Stimulated activated CD8-positive, alpha-beta memory T cell treated with anti-CD3 and anti-CD28 coated beads, Interleukin-7, amount 100 ng/mL, for 1 hour (primary cell): ENCODE data around the gene SLC41A1.

Experiments used
- DNase-seq, 2 donors: peaks; one replicate each; pipeline ENCODE4 v3.0.0-alpha.2; 2020; ENCODE audit warnings: low read depth in 2 of 2

SLC41A1 gene

DNA sequence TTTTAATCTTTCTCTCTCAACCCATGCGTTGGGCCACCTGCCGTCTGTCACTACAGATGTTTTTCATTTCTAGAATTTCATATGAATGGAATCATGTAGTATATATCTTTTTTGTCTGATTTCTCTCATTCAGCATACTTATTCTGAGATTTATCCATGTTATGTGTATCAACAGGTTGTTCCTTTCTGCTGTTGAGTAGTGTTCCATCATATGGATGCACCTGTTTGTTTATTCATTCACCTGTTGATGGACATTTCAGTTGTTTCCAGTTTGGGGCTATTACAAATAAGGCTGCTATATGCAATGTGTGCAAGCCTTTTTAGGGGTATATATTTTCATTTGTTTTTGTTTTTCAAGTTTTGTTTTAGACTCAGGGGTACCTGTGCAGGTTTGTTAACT is 9.4 kb upstream of the SLC41A1 start:
- no peak for DNase-seq

DNA sequence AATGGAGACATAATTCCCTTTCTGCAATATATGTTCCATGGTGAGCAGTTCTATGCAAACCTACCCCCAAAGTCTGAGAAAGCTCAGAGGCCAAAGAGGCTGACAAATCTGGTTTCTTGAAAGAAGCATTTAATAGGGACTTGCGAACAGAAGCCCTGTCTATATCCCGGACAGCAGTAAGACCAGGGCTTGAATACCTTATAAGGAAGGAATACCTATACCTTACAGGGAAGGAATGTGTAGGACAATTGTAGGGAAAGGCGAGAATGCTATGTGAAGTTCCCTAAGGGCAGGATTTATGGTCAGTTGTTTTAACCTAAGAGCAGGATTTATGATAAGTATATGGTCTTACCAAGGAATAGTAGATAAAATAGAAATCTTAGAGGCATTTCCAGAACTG is 5.0 kb upstream of the SLC41A1 start:
- DNase-seq: no peak

DNA sequence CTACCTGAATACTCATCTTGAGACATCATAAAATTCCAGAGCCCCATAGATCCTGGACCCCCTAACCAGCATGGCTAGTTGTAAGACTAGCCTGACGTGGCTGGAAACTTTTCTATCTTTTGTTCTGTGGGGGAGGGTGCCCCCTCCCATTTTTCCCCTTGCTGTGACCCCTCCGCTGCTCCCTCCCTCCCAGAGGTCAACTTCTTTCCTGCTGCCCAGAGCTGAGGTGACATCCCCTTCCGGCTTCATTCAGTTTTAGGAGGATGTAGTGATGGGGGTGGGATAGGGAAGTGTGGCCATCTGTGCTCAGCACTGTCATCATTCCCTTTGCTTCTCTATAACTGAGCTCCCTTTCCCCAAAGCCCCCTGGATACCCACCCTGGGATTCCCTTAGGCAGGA is 4.4 kb upstream of the SLC41A1 start:
- no peak for DNase-seq

GRCh38 chr1:205813755-205814058 is 709 bp upstream of the SLC41A1 start:
- DNase-seq: no peak

GRCh38 chr1:205812271-205812877 is 624 bp downstream of the SLC41A1 start:
- no peak for DNase-seq

GRCh38 chr1:205811660-205812059 is 1.3 kb downstream of the SLC41A1 start:
- DNase-seq: no peak

- DNase-seq: no peak
These were observed 2.4 kb downstream of the SLC41A1 start for GRCh38 chr1:205810448-205811157.

DNA sequence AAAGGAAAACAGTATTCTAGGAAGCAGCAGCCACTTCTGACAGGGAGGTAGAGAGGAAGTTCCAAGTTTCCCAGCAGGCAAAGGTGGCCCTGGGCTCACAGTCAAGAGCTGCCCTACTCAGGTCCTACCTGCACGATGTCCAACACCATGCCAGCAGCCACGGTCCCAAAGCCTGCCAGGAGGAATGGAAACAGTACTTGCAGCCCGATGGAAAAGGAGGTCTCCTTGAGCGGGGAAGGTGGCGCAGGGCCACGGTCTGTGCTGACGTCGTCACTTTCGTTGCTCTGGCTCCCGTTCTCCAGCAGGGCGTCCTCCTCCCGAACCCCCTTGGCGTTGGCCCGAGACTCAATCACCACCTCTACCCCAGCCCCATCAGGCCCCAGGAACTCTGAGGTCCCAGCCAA is 3.1 kb downstream of the SLC41A1 start:
- DNase-seq: no peak

- no peak for DNase-seq
These were observed 3.5 kb downstream of the SLC41A1 start for GRCh38 chr1:205809469-205809868.

GRCh38 chr1:205805082-205805711 is 7.8 kb downstream of the SLC41A1 start:
- no peak for DNase-seq

GRCh38 chr1:205804605-205805004 is 8.4 kb downstream of the SLC41A1 start:
- DNase-seq: no peak

DNA sequence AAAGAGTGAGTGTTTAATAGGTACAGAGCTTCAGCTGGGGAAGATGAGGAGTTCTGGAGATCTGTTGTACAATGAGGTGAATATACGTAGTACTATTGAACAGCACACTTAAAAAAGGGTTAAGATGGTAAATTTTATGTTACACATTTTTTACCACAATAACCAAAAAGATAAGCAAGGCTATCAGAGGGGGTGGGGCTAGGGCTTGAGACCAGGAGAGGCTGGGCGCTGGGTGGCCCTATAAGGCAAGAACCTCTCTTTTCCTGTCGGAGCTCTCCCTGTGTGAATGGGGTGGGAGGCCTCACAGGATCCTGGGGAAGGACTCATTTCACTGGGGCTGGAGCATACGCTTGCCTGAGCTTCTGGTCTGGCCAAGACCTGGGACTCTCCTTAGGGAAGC is 9.0 kb downstream of the SLC41A1 start:
- no peak for DNase-seq

GRCh38 chr1:205802060-205802459 is 10.9 kb downstream of the SLC41A1 start:
- no peak for DNase-seq

DNA sequence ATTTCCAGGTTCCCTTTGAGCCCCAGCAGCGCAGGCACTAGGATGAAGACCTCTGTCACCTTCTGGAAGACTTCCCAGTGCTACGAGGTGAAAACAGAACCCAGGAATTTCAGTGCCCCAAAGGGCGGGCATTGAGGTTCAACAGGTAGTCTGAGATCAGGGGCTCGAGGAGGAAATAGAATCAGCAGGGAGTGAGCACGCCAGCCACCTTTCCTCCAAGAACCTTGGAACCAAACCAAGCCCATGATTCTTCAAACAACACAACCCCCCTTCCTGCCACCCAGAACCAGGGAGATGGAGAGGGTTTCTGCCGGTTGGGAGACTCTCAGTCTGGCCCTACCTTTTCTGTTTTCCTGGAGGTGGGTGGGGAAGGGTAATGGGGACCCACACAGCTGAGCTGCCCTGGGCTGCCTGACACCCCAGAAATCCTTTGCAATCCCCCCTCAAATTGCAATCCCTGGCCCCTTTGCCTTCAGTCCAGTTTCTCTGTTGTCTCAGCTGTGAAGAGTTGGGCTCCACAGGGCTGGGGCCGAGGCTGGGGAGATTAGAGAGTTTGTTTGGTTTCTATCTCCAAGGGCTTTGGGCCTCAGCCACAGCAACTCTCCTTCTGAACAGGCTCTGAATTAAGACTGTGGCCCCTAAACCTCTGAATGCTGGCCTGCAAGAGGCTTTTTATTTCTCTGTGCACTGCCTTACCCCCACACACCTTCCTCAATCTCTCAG is 11.9 kb downstream of the SLC41A1 start:
- no peak for DNase-seq

DNA sequence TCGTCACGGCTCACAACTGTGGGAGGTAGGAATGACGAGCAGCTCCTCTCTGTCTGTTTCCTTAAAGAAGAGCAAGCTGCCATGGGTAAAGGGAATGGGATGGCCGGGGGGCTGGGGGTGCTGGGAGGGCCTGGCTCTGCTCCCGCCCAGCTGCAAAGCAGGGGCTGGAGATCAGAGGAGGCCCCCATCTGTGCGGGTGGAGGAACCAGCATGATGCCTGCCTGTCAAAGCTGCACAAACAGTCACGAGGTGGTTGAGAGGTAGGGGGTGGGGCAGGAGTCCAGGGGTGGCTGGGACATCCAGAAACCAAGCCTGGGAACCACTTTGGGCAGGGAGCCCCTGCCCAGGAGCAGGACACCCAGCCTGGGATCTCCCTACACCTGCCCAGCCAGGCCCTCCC is 12.6 kb downstream of the SLC41A1 start:
- DNase-seq: no peak

- no peak for DNase-seq
These were observed 14.4 kb downstream of the SLC41A1 start for GRCh38 chr1:205798577-205798976.

- no peak for DNase-seq
These were observed 15.8 kb downstream of the SLC41A1 start for GRCh38 chr1:205797168-205797567.

DNA sequence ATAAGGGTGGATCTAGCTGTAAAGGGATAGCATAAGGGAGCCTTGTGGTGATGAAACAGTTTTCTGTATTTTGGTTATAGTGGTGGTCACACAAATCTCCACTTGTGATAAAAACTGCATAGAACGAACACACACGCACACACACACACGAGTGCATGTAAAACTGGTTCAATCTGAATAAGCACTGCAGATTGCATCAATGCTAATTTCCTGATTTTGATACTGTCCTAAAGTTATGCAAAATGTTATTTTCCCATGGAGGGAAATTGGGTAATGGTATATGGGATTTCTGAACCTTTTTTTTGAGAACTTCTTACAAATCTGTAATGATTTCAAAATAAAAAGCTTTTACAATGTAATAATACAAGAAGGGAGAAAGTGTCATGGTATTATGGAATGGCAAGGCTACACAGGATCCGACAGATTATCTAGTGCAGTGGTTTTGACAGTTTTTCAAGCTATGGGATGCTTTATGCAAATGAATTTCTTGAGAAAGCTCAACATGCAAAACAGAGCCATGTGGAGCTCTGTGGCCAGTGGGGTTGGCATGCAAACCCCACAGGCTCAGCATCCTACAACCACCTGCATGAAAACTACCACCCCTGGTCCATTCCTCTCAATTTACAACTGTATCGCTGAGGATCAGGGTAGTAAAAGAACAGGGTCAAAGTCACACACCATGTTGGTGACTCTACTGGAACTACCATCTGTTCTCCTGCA is 18.8 kb downstream of the SLC41A1 start:
- DNase-seq: no peak

GRCh38 chr1:205792961-205793673 is 19.9 kb downstream of the SLC41A1 start:
- DNase-seq: no peak

- no peak for DNase-seq
These were observed 20.5 kb downstream of the SLC41A1 start for GRCh38 chr1:205792481-205792881.

DNA sequence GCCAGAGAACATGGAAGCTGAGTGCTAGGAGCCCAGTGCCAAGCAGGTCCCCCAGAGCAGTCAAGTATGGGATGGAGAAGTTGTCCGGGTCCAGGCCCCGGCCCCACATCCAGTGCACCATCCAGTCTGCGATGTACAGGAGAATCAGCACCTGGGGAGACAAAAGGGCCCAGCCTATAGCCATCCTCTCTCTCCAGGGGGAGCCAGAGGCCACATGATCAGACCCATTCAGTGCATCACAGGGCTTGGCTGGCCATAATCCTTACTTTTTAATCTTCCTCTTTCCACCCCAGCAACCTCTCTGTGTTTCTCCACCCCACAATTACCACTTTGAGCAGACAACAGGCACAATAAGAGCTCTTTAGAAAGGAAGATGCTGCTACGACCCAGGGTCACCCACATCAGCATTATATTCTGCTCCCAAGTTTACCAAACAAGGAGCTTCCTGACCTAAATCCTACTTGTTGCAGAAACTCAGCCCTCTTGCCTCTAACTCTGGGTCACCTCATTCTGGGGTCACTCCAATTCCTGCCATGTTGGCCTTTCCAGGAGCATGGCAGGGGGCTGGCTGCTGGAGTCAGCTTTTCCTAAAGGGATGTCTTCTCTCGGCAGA is 21.3 kb downstream of the SLC41A1 start:
- peak in 1 of 2 donors; percentile 31 for DNase-seq
